C4-2B (cell line): ENCODE measurements around the gene RESP18.
"Not testable (repeated sequence)": the region's sequence is repeated elsewhere in the genome, so short reads cannot be mapped to it uniquely, and the experiment has no call there.

Source experiments
- H3K27ac ChIP-seq: fragments of 450-650 bp; 2 replicates; pipeline ENCODE4 v1.5.1; 2017
- CTCF ChIP-seq: fragments of 450-650 bp; conservative IDR thresholded peaks from 2 replicates; pipeline ENCODE4 v1.5.1; 2017; ENCODE audit warnings: mild to moderate bottlenecking
- ZFX ChIP-seq: fragments of 450-650 bp; IDR thresholded peaks from 2 replicates; pipeline ENCODE4 v1.6.1; 2017

The RESP18 gene

DNA sequence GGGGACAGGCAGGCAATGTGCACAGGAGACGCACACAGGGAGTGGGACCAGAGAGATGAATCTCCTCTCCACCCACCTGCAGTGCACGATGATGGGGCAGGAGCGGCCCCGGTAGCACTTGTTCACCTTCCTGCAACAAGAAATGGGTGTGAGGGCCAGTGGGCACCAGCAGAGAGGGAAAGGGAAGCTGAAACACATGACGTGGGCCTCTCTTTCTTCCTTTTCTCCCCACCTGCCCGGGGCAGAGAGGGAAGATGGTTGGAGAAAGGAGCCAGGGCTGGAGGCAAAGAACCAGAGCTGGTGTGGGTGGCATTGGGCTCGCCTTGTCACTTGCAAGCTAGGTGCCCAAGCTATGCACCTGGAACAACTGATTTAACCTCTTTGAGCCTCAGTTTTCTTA, 41.1 kb downstream of the RESP18 start:
- TF ChIP-seq CTCF = no peak
- TF ChIP-seq ZFX = no peak
- H3K27ac ChIP-seq = no peak overlapping the region

- H3K27ac ChIP-seq = no peak overlapping the region
- TF ChIP-seq CTCF = no peak
- no peak for TF ChIP-seq ZFX
Observed at GRCh38 chr2:219290381-219291171, 42.0 kb downstream of the RESP18 start.

GRCh38 chr2:219289537-219290361, 42.8 kb downstream of the RESP18 start:
- no peak overlapping the region for H3K27ac ChIP-seq
- TF ChIP-seq ZFX = no peak
- no peak for TF ChIP-seq CTCF

DNA sequence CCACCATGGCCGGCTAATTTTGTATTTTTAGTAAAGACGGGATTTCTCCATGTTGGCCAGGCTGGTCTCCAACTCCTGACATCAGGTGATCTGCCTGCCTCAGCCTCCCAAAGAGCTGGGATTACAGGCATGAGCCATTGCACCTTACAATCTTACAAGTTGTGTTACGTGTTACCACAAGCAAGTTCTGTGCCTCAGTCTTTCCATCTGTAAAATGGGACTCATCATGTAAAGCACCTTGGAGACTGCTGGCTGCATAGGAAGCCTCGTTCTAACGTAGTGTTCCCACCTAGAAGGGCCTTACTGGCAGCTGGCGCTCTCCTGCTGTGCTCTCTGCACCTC, 43.4 kb downstream of the RESP18 start:
- TF ChIP-seq CTCF (no peak), ZFX (no peak)

GRCh38 chr2:219287580-219288265, 44.8 kb downstream of the RESP18 start:
- TF ChIP-seq ZFX (no peak), CTCF (no peak)
- H3K27ac ChIP-seq = no peak overlapping the region

More for the DNA sequence above, 43.4 kb downstream of the RESP18 start:
- H3K27ac ChIP-seq = no peak overlapping the region

DNA sequence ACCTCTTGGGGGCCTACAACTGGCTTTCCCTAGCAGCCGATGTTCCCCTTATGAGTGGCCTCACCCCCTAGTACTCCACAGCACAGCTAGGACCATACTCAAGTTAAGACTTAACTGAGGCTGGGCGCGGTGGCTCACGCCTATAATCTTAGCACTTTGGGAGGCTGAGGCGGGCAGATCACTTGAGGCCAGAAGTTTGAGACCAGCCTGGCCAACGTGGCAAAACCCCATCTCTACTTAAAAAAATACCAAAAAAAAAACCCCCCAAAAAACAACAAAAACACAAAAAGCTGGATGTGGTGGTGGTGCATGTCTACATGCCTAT, 45.5 kb downstream of the RESP18 start:
- H3K27ac ChIP-seq = not testable (repeated sequence)

GRCh38 chr2:219286436-219287115, 46.0 kb downstream of the RESP18 start:
- TF ChIP-seq ZFX (no peak), CTCF (no peak)
- H3K27ac ChIP-seq = no peak overlapping the region
